Sigmoid colon (tissue), 4 donors: ENCODE results near the gene UBR3.

Source experiments
- CTCF ChIP-seq, 4 experiments: fragments of 450-650 bp in 3 of 4; fragments of 200-600 bp in 1 of 4; IDR thresholded peaks; one replicate each; pipeline ENCODE4 v1.5.1; 2016 to 2019; ENCODE audit warnings: antibody characterized with exemption in 4 of 4, mild to moderate bottlenecking in 3 of 4, moderate library complexity in 2 of 4
- POLR2A ChIP-seq, 2 donors: fragments of 450-650 bp; IDR thresholded peaks; one replicate each; pipeline ENCODE4 v1.6.1; 2016; ENCODE audit warnings: antibody characterized with exemption in 2 of 2, mild to moderate bottlenecking in 2 of 2, moderate library complexity in 2 of 2
- POLR2AphosphoS5 ChIP-seq, 4 donors: sonication (generic); formaldehyde crosslinking; IDR thresholded peaks; one replicate each; pipeline ENCODE4 v1.6.1; 2017; ENCODE audit warnings: antibody characterized with exemption in 4 of 4

GRCh38 chr2:170019060-170019805, 192.0 kb downstream of the UBR3 start:
- TF ChIP-seq POLR2A (IDR thresholded peaks at IDR 0.05) (no peak), CTCF (IDR thresholded peaks at IDR 0.05) (no peak), POLR2AphosphoS5 (IDR thresholded peaks at IDR 0.05) (no peak)
